ENCODE data around the gene TRIM26.
"Not testable (repeated sequence)": the region's sequence is repeated elsewhere in the genome, so short reads cannot be mapped to it uniquely, and the experiment has no call there.

The TRIM26 gene

DNA sequence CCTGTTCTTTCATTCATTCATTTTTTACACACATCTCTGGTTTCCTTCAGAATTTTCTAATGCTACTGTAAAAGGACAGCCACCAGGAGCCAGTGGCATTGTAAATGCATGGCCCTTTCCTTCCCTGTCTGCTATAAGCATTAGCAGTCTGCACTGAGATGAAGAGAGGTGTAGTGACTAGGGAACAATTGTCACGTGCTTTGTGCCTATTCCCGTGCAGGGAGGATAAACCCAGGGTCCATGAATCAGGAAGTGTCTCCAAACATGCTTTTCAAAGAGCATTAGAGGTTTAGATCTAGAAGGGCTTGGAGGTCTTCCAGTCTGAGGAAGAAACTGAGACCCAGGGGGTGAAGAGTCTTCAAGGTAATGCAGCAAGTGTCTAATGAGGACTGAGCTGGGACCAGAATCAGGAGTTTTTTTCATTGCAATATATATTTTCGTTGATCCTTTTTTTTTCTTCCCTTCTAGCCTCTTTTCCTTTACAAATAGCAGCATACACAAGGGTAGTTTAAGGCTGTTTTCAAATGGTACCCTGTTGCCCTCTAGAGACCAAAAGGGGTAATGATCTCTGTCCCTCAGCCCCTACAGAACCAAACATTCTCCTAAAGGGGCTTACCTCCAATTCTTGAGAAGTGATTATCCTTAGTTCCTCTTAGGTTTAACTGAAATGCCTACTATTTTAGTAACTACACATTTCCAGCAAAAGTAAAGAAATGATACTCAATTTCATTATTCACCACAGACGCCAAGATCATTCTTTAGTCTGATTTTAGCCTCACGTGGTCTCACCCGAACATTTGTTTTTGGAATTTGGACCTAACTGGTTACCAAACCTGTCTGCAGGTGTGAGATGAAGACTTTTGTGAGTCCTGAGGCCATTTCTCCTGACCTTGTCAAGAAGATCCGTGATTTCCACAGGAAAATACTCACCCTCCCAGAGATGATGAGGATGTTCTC, 43.3 kb downstream of the TRIM26 start:
- DNase-seq = peak; percentile 49

DNA sequence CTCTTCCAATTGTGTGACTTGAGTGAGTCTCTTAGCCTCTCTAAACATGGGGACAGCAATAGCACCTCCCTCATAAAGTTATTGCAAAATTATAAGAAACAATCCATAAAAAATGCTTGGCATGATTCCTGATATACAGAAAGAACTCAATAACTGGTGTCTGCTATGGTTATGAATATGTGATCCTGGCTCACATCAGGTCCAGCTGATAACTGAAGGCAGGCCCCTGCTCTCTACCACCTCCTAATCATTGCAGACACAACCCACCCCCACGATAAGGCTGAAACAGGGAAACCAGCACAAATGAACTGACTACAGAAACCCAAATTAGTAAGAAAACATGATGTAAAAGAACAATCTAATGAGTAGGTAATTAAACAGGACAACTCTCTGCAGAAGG, 44.5 kb downstream of the TRIM26 start:
- no peak for DNase-seq

DNA sequence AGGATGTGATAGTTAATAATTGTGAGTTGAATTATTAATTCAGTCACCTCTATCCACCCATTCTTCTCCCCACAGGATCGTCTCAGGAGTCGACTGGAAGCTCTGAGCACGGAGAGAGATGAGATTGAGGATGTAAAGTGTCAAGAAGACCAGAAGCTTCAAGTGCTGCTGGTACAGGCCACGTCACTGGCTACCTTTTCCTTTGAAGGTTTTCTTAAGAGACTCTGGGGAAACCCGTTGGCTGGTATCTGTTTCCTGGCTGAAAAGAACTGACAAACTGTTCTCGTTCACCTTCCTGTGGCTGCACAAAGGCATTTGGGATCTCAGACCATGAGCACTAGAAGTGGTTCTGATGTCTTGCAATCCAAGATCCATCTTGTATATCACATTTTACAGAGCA, 46.1 kb downstream of the TRIM26 start:
- no peak for DNase-seq

DNA sequence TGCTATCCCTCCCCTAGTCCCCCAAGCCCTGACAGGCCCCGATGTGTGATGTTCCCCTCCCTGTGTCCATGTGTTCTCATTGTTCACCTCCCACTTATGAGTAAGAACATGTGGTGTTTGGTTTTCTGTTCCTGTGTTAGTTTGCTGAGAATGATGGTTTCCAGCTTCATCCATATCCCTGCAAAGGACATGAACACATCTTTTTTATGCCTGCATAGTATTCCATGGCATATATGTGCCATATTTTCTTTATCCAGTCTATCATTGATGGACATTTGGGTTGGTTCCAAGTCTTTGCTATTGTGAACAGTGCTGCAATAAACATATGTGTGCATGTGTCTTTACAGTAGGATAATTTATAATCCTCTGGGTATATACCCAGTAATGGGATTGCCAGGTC, 48.0 kb downstream of the TRIM26 start:
- not testable (repeated sequence) for DNase-seq

DNA sequence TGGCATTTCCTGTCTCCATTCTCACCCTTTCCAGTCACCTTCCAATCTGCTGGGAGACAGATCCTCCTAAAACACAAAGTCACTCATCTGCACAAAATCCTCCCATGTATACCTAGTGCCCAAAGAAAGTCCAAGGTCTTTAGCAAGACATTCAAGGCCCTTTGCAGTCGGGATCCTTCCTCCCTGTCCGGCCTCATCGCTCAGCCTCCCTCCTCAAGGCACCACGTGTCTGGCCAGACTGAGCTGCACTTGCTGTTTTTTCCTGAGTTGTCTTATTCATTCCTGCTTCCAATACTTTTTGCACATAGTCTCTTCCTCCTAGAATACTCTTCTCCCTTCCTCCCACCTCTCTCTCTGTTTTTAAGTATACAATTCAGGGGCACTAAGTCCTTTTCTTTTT, 48.5 kb downstream of the TRIM26 start:
- DNase-seq = no peak

DNA sequence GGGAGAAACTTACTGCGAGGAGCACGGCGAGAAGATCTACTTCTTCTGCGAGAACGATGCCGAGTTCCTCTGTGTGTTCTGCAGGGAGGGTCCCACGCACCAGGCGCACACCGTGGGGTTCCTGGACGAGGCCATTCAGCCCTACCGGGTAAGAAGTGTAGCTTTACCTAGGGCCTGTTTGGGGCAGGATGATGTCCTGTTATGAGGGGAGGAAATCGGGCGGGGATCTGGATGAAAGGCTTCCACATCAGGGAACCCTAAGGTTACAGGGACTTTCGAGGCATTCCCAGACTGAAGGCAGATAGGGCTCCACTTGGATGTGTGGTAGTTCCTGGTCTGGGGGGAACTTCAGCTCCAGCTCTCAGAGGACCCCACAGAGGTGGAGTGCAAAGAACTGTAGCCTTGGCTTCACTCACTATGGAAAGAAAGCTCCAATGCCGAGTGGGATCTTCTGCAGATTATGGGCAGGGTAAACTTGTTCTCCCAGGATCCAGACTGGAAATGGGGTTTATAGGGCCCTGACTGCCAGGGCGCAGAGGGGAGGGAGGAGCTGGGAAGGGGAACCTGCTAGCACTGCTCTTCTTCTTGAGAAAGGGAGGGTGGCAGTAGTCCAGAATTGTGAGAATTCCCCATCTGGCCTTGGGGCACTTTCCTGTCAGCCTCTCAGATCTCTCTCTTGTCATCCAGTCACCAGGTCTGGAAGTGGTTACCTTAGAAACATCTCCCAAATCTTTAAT, 49.1 kb downstream of the TRIM26 start:
- DNase-seq = no peak

DNA sequence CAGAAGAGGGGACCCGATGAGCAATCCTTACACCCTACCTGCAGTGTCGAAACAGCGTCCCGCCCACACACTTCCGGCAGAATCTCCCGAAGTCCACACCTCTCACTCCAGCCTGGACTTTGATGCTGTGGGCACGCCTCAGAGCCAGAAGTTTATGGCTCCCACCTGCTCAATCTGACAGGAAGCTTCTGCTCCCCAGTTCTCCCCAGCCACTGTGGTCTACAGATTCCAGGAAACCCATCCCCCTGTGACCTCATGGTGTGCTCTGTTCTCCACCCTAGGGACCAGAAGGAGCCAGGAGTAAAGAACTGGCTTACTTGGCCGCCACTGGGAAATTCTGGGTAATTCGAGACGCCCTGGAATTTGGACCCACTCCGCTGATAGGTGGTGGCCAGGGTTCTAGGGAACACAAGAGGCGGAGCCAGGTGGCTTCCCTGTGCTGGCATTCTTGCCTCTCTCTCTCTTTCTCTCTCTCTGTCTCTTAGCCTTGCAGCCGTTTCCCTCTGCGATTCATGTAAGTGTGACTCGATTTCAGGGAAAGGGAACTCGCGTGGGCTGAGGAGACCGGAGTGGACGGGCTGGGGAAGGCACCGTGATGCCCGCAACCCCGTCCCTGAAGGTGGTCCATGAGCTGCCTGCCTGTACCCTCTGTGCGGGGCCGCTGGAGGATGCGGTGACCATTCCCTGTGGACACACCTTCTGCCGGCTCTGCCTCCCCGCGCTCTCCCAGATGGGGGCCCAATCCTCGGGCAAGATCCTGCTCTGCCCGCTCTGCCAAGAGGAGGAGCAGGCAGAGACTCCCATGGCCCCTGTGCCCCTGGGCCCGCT, 49.9 kb downstream of the TRIM26 start, which contains the start of gene TRIM15:
TRIM15 (plus strand) TSS at position 457 of the 828 bp plus-strand sequence; CDS start at position 596, 139 bp downstream.
- no peak for DNase-seq

DNA sequence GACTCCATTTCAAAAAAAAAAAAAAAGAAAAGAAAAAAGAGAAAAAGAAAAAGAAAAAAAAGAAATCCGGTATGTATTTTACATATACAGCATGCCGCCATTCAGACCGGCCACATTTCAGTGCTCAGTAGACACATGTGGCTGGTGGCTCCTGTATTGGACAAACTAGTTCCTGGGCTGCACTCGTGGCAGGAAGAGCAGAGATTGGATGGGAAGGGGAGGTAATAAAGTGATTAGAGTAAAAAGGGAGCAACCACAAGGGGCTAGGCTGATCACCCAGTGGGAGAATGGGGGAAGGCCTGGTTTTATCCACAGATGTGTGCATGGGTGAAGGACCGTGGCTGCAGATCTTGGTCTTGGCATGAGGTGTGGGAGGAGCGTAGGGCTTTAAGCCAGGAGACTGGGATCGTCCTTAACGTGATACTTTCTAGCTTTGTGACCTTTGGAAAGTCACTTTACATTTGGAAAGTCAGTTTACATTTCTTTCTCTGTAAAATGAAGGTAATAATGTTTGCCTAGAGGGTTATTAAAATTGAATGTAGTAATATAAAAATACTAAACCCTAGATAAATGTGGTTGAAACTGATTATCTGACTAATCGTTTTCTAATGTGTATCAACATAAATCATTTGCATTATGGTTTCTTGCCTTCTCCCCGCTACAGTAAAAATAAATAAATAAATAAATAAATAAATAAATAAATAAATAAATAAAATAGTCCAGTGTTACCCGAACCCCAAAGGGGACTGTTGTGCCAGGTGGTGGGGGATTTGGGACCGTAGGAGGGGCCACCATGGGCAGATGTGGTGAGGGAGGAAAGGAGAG, 50.7 kb downstream of the TRIM26 start:
- DNase-seq = no peak

DNA sequence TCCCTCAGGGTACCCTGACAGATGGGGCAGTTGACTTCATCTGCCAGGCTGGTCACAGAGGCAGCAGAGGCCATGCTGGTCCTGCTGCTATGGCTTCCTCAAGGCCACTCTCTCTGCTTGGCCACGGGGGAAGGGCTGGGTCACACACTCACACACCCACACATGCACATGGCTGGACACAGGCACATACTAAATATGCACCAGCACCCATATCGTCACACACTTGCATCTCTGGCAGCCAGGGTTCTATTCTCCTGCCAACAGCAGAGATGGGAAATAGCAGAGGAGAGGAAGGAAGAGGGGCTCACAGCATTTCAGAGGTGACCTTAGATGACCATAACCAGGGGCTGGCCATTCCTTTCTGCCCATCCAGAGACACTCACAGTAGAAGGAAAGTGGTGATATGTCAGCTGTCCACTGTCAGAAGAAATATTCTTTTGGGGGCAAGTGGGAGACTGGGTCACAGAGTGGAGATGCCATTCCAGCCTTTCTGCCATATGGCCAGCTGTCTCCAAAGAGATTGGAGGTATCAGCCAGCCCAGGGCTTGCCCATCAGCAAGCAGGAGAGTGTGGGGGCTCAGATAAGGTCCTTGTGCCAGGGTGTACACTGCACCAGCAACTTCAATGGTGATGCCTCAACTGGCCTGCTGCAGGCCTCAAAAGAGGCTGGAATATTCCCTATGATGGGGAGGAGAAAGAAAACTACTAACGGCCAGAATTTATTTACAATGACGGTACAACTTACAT, 52.2 kb downstream of the TRIM26 start, which contains the start of gene TRIM10:
TRIM10 (minus strand) TSS at position 427 of the 747 bp plus-strand sequence; CDS start at position 74, 353 bp downstream.
- no peak for DNase-seq

DNA sequence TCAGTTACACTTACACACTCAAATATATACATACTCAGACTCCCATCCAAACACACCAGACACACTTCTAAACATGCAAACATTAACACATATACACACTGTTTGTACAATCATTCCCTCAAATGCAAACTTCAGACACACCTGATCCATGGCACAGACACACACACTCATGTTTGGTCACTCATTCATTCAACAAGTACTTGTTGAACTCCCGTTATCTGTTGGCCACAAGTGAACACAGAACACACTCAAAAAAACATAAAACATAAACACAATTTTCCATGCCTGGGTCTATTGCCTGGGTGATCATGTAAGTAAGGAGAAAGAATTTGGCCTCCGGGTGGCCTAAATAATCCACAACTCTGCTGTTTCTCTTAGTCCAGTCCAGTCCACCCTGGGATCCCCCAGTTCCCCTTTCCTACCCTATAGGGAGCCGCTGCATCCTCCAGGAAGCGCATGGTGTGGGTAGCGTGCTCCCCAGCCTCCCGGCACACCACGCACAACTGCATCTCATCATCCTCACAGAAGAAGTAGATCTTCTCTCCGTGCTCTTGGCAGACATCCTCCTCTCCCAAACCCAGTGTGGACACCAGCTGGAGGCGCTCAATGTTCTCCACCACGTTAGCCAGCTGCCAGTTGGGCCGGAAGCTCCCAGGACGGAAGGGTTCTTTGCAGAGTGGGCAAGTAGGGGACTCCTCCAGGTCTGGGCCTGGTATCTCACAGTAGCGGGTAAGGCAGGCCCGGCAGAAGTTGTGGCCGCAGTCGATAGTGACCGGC, 53.0 kb downstream of the TRIM26 start:
- DNase-seq = no peak

DNA sequence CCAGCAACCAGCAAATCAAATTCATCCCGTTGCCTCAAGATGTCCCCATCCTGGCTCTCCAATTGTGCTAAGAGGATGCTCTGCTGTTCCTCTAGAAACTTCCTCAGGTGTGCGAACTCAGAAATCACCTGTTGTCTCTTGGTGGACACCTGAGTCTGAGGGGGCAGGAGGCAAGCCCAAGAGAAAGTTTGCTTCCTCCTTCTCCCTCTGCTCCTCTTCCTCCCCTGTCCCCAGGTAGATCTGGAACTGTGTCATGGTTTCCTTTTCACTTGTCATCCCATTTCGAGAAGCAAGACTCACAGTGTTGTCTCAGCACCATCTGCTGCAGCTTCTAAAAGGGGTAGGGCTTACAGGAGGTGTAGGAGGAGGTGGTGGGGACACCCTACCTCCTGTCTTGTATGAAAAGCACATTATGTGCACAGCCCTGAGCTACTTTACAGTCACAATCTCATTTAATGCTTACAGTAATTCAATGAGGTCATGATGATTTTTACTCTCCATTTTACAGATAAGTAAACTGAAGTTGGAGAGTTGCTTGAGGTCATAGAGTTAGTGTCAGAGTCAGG, 54.6 kb downstream of the TRIM26 start:
- no peak for DNase-seq

DNA sequence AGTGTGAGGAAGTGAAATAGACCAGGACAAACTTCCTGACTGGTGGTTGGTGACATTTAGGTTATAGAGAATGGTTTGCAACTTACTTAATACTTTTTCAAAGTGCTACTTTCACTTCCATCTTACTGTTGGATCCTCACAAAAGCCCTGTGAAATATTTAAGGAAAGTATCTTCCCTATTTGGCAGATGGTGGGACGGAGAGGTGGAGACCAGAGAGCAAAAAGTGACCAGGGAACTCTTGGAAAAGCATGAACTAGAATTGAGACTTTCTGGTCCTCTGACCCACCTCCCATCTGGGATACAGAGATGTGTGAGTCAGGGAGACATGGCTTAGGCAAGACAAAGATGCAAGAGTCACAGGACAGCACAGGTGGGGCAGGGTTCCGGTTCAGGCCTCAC, 55.2 kb downstream of the TRIM26 start:
- no peak for DNase-seq

DNA sequence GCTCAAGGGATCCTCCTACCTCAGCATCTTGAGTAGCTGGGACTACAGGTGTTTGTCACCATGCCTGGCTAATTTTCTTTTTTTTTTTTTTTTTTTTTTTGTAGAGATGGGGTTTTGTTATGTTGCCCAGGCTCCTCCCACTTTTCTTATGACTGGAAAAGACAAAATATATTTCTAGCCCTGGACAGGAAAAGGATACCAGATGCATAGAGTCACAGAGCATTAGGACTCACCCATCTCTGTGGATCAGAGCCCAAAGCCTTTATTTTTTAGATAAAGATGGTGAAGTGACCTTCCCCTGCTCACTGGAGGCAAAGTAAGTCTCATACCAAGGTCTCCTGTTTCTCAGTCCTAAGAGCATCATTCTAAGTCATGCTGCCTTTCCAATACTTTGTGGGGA, 55.6 kb downstream of the TRIM26 start:
- DNase-seq = no peak

DNA sequence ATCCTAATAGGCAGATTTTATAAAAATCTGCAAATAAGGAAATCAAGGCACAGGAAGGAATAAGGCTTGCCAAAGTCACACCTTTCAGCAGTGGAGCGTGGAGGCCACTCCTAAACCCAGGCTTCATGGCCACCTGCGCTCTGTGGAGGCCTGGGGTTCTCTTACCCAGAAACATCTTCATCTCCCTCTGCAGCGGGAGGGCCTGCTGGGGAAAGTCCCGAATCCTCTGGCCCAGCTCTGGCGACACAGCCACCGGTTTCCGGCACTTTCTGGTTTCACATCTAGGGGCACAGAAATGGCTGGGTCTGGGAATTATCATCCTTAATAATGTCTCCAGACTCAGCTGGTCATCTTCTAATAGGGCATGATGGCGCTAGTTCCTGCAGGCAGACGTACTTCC, 56.4 kb downstream of the TRIM26 start:
- no peak for DNase-seq

DNA sequence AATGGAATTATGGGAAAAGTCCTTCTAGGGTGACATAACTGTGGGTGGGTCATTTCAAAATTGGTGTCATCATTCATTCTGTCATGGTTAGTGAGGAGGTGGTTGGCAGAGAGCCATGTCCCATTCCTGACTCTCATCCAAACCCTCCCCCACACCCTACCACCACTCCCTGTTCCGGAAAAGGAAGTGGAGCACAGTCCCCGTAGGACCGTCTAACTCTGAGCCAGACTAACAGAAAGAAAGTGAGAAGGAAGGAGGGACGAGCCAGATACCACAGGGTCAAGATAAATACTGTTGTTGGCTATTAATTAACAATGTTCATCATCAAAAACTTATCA, 57.0 kb downstream of the TRIM26 start:
- no peak for DNase-seq

DNA sequence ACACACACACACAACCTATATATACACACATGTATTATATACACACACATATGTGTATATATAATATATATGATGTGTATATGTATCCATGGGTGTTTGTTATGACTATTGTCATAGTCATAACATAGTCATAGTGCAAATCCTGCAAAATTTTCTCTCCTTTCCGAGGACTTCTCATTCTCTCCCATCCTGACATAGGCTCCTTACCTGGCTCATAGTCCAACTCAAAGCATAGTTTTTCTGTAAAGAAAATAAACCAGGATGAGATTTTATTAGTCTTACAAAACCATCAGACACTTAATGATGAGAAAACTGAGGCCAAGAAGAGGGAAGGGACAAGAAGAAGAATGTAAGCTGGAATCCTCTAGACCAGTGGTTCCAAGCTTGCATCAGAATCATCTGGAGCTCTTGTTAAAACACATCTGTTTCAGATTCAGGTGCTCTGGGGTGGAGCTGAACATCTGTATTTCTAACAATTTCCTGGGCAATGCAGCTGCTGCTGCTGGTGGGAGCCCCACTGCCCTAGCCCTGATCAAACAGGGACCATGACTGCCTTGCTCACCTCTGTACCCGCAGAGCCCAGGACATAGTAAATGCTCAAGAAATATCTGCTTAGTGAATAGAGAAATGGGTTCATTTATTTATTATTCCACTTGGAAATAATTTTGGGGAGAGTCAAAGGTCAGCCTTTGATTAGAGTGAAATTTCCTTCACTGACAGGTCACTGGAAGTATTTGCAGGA, 57.5 kb downstream of the TRIM26 start:
- DNase-seq = no peak

DNA sequence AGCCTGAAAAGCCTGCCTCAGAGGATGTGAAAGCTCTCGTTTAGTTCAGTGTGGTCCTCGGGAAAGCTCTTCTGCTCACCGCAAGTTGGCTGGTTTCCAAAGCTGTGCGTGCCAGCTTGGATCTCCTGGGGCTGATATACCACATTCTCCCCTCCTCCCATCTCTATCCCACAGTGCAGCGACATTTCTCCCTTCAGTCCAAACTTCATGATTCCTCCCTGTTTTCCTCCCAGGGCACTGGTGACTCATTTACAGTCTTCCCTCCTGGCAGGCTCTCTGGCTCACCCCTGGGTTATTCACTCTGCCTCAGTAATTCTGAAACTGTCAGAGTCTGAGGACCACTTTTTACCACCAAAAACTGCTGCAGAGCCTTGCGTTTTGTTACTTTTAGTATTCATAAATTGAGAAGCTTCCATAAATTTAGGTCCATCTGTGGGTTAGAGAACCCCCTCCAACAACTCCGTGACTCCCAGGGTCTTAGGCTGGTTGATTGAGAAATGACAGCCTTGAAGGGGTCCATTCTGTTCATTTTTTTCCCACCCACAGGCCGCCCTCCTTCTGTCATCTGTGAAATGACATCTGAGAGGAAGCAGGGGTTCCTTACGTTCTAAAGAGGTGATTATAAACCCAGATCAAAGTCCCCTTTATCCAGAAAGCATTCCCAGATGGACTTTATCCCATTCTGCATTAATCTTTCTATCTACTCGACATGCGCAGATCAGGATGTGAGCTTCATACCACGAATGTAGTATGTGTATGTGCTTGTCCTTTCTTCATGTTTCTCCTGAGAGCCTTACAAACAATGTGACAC, 58.3 kb downstream of the TRIM26 start:
- no peak for DNase-seq

DNA sequence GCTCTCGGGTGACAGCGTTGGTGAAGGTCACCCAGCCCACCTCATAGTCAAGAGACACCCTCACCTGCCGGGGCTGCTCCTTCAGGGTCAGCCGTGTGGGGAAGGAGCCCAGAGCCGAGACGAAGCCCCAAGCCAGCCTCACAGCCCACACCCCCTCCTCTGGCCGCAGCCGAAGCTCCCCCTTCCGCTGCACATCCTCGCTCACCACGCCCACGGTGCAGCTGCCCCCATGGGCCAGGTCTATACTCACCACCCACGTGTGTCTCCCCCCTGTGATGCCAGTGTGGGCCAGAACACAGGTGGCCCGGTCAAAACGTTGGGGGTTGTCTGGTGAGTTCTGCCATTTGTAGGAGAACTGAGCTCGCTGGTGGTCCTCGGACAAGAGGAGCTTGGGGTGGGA, 59.1 kb downstream of the TRIM26 start:
- DNase-seq = no peak

Data from retina (tissue), 1 donor.